ENCODE results near the gene TNC.

TNC gene

DNA sequence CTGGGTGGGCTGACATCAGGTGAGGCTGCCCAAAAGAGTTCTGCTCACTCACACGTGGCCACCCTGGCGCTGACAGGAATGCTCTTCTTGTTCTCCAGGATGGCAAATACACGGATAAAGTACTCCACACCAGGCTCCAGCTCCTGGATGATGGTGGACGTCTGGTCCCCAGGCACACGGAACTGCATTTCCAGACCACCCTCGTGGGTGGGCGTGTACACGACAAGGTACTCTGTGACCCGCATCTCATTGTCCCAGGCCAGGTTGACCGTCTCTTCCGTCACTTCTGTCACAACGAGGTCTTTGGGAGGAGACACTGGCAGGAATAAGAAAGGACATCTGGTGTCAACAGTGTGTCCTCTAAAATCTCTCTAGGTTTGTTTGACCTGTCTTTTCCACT is 33.8 kb downstream of the TNC start:
- H3K4me3 ChIP-seq (replicated peaks; ENCODE audit: low read depth, low read length) = no peak overlapping the region
- no peak for DNase-seq (ENCODE audit: low read depth)
- TF ChIP-seq, protein P1, sequence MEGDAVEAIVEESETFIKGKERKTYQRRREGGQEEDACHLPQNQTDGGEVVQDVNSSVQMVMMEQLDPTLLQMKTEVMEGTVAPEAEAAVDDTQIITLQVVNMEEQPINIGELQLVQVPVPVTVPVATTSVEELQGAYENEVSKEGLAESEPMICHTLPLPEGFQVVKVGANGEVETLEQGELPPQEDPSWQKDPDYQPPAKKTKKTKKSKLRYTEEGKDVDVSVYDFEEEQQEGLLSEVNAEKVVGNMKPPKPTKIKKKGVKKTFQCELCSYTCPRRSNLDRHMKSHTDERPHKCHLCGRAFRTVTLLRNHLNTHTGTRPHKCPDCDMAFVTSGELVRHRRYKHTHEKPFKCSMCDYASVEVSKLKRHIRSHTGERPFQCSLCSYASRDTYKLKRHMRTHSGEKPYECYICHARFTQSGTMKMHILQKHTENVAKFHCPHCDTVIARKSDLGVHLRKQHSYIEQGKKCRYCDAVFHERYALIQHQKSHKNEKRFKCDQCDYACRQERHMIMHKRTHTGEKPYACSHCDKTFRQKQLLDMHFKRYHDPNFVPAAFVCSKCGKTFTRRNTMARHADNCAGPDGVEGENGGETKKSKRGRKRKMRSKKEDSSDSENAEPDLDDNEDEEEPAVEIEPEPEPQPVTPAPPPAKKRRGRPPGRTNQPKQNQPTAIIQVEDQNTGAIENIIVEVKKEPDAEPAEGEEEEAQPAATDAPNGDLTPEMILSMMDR (IDR thresholded peaks at IDR 0.05; ENCODE audit: low read length, missing control alignments) = no peak

DNA sequence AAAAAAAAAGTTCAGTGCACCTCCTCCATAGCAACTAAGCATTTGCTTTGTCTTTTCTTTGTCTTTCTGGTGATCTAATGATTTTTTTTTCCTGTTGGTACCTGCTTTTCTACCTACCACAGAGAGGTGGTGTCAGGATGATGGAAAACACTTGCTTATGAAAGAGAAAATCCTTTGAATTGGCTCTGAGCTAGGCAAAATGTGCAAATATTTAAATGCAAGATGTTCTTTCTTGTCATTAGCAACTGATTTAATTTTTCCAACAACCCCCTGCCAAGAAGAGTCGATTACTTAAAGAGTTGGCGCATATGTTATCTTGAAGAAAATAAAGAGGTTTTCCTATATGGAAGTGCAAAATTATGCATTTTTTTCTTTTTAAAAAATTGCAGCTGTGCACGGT is 37.7 kb downstream of the TNC start:
- no peak overlapping the region for H3K4me3 ChIP-seq (replicated peaks; ENCODE audit: low read depth, low read length)
- no peak for DNase-seq (ENCODE audit: low read depth)
- TF ChIP-seq, protein P1 (IDR thresholded peaks at IDR 0.05; ENCODE audit: low read length, missing control alignments) = no peak

DNA sequence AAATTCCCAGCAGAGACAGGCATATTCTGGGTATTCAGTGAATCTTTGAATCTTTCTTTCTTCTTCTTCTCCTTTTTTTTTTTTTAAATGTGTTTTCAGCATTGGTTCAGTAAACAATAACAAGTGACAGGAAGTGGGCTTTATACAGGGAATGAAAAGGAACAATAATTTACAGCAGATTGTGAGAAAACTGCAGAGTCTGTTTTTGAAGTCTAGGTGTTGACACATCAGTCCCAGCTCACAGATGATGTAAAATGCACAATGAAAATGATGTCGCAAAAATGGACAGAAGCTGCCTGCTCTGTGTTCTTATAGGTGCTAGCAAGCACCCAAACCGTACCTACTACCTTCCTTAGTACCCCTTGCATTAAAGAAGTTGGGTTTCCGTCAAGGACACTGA is 38.8 kb downstream of the TNC start:
- TF ChIP-seq, protein P1 (IDR thresholded peaks at IDR 0.05; ENCODE audit: low read length, missing control alignments) = no peak
- no peak for DNase-seq (ENCODE audit: low read depth)
- no peak overlapping the region for H3K4me3 ChIP-seq (replicated peaks; ENCODE audit: low read depth, low read length)

DNA sequence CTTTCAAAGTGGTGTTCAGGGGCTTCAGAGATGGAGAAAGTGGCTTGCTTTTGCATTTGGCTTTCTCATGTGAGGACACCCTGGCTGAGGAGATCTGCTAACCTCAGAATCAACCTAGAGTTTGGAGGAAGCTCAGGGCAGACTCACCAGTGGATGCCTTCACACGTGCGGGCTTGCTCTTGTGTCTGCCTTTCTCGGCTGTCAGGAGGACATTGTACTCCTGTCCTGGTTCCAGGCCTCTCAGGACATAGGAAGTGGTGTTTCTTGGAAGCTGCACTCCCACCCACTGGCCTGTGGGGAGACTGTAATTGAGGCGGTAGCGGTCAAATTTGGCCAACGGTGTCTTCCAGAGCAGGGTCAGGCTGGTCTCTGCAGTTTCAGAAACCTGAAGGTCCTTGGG is 44.5 kb downstream of the TNC start:
- TF ChIP-seq, protein P1 (IDR thresholded peaks at IDR 0.05; ENCODE audit: low read length, missing control alignments) = no peak
- DNase-seq (ENCODE audit: low read depth) = no peak
- no peak overlapping the region for H3K4me3 ChIP-seq (replicated peaks; ENCODE audit: low read depth, low read length)

DNA sequence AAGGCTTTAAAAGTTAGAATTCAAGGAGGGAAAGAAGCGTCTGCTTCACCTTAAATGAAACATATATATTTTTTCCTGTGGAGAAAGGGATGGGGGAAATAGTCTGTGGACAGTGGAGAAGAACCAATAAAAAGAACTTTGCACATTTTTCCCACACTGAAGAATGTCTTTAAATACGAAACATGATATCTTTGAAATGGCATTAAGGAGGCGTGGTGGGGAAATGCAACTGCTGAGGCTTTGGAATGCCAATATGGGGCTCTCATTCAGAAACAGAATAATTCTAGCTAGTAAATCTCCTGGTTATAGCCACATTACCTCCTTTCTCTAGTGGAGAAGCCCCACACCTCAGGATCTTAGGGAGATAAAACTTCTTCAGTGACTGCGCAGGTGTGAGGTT is 46.8 kb downstream of the TNC start:
- H3K4me3 ChIP-seq (replicated peaks; ENCODE audit: low read depth, low read length) = no peak overlapping the region
- DNase-seq (ENCODE audit: low read depth) = no peak
- TF ChIP-seq, protein P1 (IDR thresholded peaks at IDR 0.05; ENCODE audit: low read length, missing control alignments) = no peak

DNA sequence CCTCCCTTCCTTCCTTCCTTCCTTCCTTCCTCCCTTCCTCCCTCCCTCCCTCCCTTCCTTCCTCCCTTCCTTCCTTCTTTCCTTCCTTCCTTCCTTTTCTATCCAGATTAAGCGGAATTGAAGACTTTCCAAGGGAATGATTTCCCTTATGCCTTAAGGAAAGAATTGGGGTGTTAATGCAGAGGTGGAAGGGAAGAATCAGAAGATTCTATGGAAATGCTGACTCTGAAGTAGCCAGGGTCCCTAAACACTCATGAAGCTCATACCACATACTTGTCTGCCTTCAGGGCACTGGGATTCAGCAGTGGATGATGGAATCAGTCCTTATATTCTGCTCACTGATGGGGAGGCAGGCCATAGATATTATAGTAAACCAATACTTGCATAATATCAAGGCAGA is 48.2 kb downstream of the TNC start:
- TF ChIP-seq, protein P1 (IDR thresholded peaks at IDR 0.05; ENCODE audit: low read length, missing control alignments) = no peak
- no peak overlapping the region for H3K4me3 ChIP-seq (replicated peaks; ENCODE audit: low read depth, low read length)
- DNase-seq (ENCODE audit: low read depth) = no peak

DNA sequence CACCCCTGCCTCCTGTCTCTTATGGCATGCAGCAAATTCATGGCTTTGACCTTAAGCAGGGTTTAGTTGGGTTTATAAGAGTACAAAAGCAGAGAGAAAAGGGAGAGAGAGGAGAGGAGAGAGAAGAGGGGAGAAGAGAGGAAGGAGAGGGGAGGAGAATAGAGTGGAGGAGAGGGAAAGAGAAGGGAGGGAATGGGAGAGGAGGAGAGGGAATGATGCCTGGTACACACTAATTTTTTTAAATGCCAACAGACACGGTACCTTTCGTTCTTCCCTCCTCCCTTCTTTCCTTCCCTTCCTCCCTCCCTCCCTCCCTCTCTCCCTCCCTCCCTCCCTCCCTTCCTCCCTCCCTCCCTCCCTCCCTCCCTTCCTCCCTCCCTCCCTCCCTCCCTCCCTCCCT is 48.7 kb downstream of the TNC start:
- TF ChIP-seq, protein P1 (IDR thresholded peaks at IDR 0.05; ENCODE audit: low read length, missing control alignments) = no peak

More for the DNA sequence above, 48.7 kb downstream of the TNC start:
- H3K4me3 ChIP-seq (replicated peaks; ENCODE audit: low read depth, low read length) = no peak overlapping the region
- DNase-seq (ENCODE audit: low read depth) = no peak

Measured in fibroblast of pulmonary artery (primary cell).